ENCODE measurements around the gene TEX30. TPM values are rescaled to one million over a fixed set of nuclear protein-coding genes. Genes with fewer than 3 reads are reported as not detected.

The TEX30 gene
- total RNA-seq, 1 donor from 2014 or later = 5.8 TPM

DNA sequence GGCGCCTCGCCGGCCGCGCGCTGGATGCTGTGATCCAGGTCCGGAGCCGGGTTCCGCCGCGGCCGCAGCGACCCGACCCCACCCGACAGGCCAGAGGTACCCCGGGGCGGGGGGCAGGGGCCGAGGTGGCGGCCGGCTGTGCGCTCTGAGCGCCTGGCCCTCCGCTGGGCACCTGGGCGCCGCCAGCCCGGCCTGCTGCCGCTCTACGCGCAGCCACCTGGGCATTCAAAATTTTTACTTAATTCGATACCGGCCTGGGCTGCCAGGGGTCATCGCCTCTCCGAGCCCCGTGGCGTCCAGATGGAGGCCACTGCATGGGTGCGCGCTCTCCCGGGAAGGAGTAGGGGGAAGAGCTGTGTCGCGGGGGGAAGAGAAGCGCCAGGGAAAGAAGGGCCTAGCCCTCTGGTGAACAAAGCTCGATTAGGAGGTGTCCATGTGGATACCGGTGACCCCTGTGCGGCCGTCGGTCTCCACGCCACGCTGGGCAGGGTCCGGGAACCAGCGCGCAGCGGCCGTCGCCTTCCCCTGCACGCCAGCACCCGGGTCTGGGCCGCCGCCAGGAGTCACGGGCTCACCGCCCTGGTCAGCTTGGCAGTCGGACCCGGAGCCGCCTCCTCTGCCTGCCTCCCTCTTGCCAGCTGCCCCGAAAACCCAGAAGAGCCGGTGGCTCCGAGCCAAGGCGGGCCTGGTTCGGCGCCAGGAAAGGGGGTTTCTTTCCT, 26.0 kb upstream of the TEX30 start:
- Histone ChIP-seq H3K27ac (ENCODE audit: low read depth, low read length) (peak overlapping the region; percentile 74), H3K9me3 (ENCODE audit: insufficient read depth, low read depth, low read length) (no peaks in the 10 kb centered on the region), H2AFZ (ENCODE audit: low read depth, low read length) (peak overlapping the region; percentile 99), H3K36me3 (ENCODE audit: insufficient read depth, low read length) (no peaks in the 10 kb centered on the region), H3K9ac (ENCODE audit: low read length) (peak overlapping the region; percentile 87), H3K4me2 (ENCODE audit: low read length) (peak overlapping the region; percentile 92), H3K4me1 (ENCODE audit: insufficient read depth, low read length) (peaks cover 12% of the 10 kb centered on the region), H3K27me3 (ENCODE audit: insufficient read depth, low read length) (no peaks in the 10 kb centered on the region), H3K4me3 (ENCODE audit: insufficient read depth, low read depth, low read length) (peak overlapping the region; percentile 95), H4K20me1 (ENCODE audit: insufficient read depth, low read length) (peaks cover 5% of the 10 kb centered on the region), H3K79me2 (ENCODE audit: insufficient read depth, low read length) (peaks cover 80% of the 10 kb centered on the region)
- H3K4me1 Mint-ChIP-seq (ENCODE audit: low read depth, unreplicated experiment) = peaks cover 7% of the 10 kb centered on the region
- H3K36me3 Mint-ChIP-seq (ENCODE audit: low read depth, unreplicated experiment) = no peaks in the 10 kb centered on the region
- H3K4me3 Mint-ChIP-seq (ENCODE audit: unreplicated experiment) = peak overlapping the region; percentile 95
- FAIRE-seq (no peak), DNase-seq (ENCODE audit: low read depth) (peak; percentile 28)
- peak overlapping the region; percentile 34 for H3K27ac Mint-ChIP-seq (ENCODE audit: unreplicated experiment)
- TF ChIP-seq, protein P1, sequence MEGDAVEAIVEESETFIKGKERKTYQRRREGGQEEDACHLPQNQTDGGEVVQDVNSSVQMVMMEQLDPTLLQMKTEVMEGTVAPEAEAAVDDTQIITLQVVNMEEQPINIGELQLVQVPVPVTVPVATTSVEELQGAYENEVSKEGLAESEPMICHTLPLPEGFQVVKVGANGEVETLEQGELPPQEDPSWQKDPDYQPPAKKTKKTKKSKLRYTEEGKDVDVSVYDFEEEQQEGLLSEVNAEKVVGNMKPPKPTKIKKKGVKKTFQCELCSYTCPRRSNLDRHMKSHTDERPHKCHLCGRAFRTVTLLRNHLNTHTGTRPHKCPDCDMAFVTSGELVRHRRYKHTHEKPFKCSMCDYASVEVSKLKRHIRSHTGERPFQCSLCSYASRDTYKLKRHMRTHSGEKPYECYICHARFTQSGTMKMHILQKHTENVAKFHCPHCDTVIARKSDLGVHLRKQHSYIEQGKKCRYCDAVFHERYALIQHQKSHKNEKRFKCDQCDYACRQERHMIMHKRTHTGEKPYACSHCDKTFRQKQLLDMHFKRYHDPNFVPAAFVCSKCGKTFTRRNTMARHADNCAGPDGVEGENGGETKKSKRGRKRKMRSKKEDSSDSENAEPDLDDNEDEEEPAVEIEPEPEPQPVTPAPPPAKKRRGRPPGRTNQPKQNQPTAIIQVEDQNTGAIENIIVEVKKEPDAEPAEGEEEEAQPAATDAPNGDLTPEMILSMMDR (IDR thresholded peaks at IDR 0.05; ENCODE audit: insufficient read depth, low read depth, low read length) = no peak
- TF ChIP-seq EZH2 (IDR thresholded peaks at IDR 0.05; ENCODE audit: insufficient read depth, low read length) = no peak
- no peaks in the 10 kb centered on the region for H3K9me3 Mint-ChIP-seq (ENCODE audit: unreplicated experiment)
- no peaks in the 10 kb centered on the region for H3K27me3 Mint-ChIP-seq (ENCODE audit: low read depth, unreplicated experiment)

DNA sequence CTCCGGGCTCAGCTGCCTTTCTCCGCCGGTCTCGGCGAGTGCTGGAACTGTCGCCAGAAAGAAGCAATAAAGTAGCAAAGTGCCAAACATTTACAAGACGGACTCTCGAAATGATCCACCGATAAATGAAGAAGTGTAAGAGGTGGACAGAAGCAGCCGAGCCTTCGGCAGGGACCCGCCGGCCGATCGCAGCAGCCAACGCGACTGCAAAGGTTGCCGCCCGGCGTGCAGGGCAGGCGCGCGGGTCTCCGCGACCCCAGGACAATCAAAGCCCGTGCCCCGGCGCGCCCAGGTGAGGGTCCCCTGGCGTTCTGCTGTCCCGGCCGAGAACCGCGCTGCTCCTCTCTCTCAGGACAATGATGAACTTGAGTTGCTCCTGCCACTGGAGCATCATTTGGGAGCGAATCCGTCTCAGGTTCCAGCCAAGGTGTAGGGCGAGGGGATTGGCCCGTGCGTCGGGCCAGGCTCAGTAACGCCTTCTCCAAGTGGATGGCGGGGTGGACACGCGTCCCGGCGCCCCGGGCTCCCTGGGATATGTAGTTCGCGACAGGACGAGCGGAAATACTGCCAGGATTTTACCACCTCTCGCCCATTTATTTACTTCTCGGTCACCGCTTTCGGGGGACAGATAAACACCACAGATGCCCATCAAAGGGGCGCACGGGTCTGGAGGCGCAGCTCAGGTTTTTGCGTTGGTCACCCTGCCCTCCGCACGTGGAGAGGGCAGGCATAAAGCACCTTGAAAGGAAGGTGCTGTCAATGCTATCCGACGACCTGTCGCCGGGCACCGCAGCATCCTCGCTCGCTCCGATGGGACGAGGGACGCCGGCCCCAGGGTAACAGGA, 25.2 kb upstream of the TEX30 start, which contains the start of the genes BIVM and POGLUT2:
BIVM (plus strand) TSS at position 539 of the 845 bp plus-strand sequence. CDS start 8,149 bp downstream, outside the sequence.
POGLUT2 (minus strand) TSS at position 396 of the 845 bp plus-strand sequence; CDS start at position 90, 306 bp downstream.
- peaks cover 72% of the 10 kb centered on the region for H3K79me2 ChIP-seq (ENCODE audit: insufficient read depth, low read length)
- DNase-seq (ENCODE audit: low read depth) = peak; percentile 90
- peak within 1 kb of the TSS; percentile 99 for H2AFZ ChIP-seq (ENCODE audit: low read depth, low read length)
- H3K36me3 ChIP-seq (ENCODE audit: insufficient read depth, low read length) = no peaks in the 10 kb centered on the region
- peaks cover 5% of the 10 kb centered on the region for H4K20me1 ChIP-seq (ENCODE audit: insufficient read depth, low read length)
- Mint-ChIP-seq H3K36me3 (ENCODE audit: low read depth, unreplicated experiment) (no peaks in the 10 kb centered on the region), H3K27ac (ENCODE audit: unreplicated experiment) (peak within 1 kb of the TSS; percentile 50), H3K9me3 (ENCODE audit: unreplicated experiment) (no peaks in the 10 kb centered on the region), H3K4me1 (ENCODE audit: low read depth, unreplicated experiment) (peaks cover 7% of the 10 kb centered on the region), H3K4me3 (ENCODE audit: unreplicated experiment) (peak within 1 kb of the TSS; percentile 95), H3K27me3 (ENCODE audit: low read depth, unreplicated experiment) (no peaks in the 10 kb centered on the region)
- no peaks in the 10 kb centered on the region for H3K27me3 ChIP-seq (ENCODE audit: insufficient read depth, low read length)
- peak within 1 kb of the TSS; percentile 92 for H3K4me2 ChIP-seq (ENCODE audit: low read length)
- FAIRE-seq = no peak
- peak within 1 kb of the TSS; percentile 95 for H3K4me3 ChIP-seq (ENCODE audit: insufficient read depth, low read depth, low read length)
- peak within 1 kb of the TSS; percentile 74 for H3K27ac ChIP-seq (ENCODE audit: low read depth, low read length)
- no peaks in the 10 kb centered on the region for H3K9me3 ChIP-seq (ENCODE audit: insufficient read depth, low read depth, low read length)
- H3K4me1 ChIP-seq (ENCODE audit: insufficient read depth, low read length) = peaks cover 12% of the 10 kb centered on the region
- TF ChIP-seq, protein P1 (IDR thresholded peaks at IDR 0.05; ENCODE audit: insufficient read depth, low read depth, low read length) = no peak
- no peak for TF ChIP-seq EZH2 (IDR thresholded peaks at IDR 0.05; ENCODE audit: insufficient read depth, low read length)
- peak within 1 kb of the TSS; percentile 87 for H3K9ac ChIP-seq (ENCODE audit: low read length)

Data from astrocyte (in vitro differentiated cells and primary cell).